PC-3 (cell line): Measurements from ENCODE around the gene RNASEH1. TPM values are rescaled to one million over a fixed set of nuclear protein-coding genes. Genes with fewer than 3 reads are reported as not detected.

Experiments
- ATAC-seq: fragments of 200-7000 bp; cut with Tn5 transposase; 2 replicates; pipeline ENCODE4 v1.9.1; 2020; ENCODE audit warnings: mild to moderate bottlenecking, moderate library complexity
- BruUV-seq: library from RNA; stranded (reverse); fragments of 400-500 nt; replicated peaks from 2 replicates; lab custom pipeline; 2021; lab: Mats Ljungman, UMichigan
- CTCF ChIA-PET: fragments of 300-600 bp; sonication (Branson Sonifier 250); formaldehyde crosslinking; loops from one replicate; lab custom pipeline; 2022; ENCODE audit warnings: antibody characterized with exemption; lab: Charles Lee
- POLR2A ChIA-PET: fragments of 300-600 bp; sonication (Branson Sonifier 250); formaldehyde crosslinking; loops from one replicate; lab custom pipeline; 2022; ENCODE audit warnings: antibody characterized with exemption; ENCODE audit not compliant: unreplicated experiment; lab: Charles Lee
- DNase-seq: peaks from one replicate; pipeline ENCODE4 v3.0.0-alpha.2; 2015
- H2AFZ ChIP-seq: fragments of 300-600 bp; sonication (generic); 2 replicates; pipeline ENCODE4 v1.6.0; 2016; ENCODE audit warnings: antibody characterized with exemption, low read length
- H3F3A ChIP-seq: fragments of 300-600 bp; sonication (generic); one replicate; pipeline ENCODE4 v1.6.0; 2017; ENCODE audit warnings: antibody characterized with exemption, low read length, control low read depth, mild to moderate bottlenecking; ENCODE audit not compliant: unreplicated experiment
- H3K27ac ChIP-seq: fragments of 300-600 bp; sonication (generic); 2 replicates; pipeline ENCODE4 v1.5.1; 2016; ENCODE audit warnings: mild to moderate bottlenecking, low read length
- H3K27me3 ChIP-seq: fragments of 300-600 bp; sonication (generic); 2 replicates; pipeline ENCODE4 v1.6.1; 2016; ENCODE audit warnings: low read length, mixed read lengths
- H3K36me3 ChIP-seq: fragments of 300-600 bp; sonication (generic); 2 replicates; pipeline ENCODE4 v1.6.1; 2016; ENCODE audit warnings: low read depth, mixed run types, low read length, mixed read lengths
- H3K4me1 ChIP-seq: fragments of 300-600 bp; sonication (generic); 2 replicates; pipeline ENCODE4 v1.5.1; 2016; ENCODE audit warnings: low read length; ENCODE audit not compliant: insufficient read depth
- H3K4me2 ChIP-seq: fragments of 300-600 bp; sonication (generic); 2 replicates; pipeline ENCODE4 v1.6.0; 2016; ENCODE audit warnings: low read length
- H3K4me3 ChIP-seq: fragments of 300-600 bp; sonication (generic); 2 replicates; pipeline ENCODE4 v1.5.1; 2016; ENCODE audit warnings: mild to moderate bottlenecking, low read length, mixed read lengths
- H3K79me2 ChIP-seq: fragments of 300-600 bp; sonication (generic); 2 replicates; pipeline ENCODE4 v1.6.1; 2017; ENCODE audit warnings: low read length, mixed read lengths
- H3K9ac ChIP-seq: fragments of 300-600 bp; sonication (generic); 2 replicates; pipeline ENCODE4 v1.6.0; 2016; ENCODE audit warnings: mild to moderate bottlenecking, low read length
- H3K9me2 ChIP-seq: fragments of 300-600 bp; sonication (generic); replicated peaks from 2 replicates; pipeline ENCODE4 v1.6.1; 2016; ENCODE audit warnings: mixed run types, low read length, mixed read lengths
- H3K9me3 ChIP-seq: fragments of 300-600 bp; sonication (generic); 2 replicates; pipeline ENCODE4 v1.6.1; 2016; ENCODE audit warnings: low read length, mixed read lengths
- H4K20me1 ChIP-seq: fragments of 300-600 bp; sonication (generic); 2 replicates; pipeline ENCODE4 v1.6.1; 2016; ENCODE audit warnings: low read length, mixed read lengths
- EZH2 ChIP-seq: fragments of 300-600 bp; sonication (generic); IDR thresholded peaks from one replicate; pipeline ENCODE4 v1.6.1; 2017; ENCODE audit warnings: antibody characterized with exemption, mild to moderate bottlenecking, low read length; ENCODE audit not compliant: unreplicated experiment
- EZH2phosphoT487 ChIP-seq: fragments of 300-600 bp; sonication (generic); IDR thresholded peaks from 2 replicates; pipeline ENCODE4 v1.6.1; 2018; ENCODE audit warnings: mild to moderate bottlenecking, antibody characterized with exemption, low read length, borderline replicate concordance
- intact Hi-C: fragments of 100-400 bp; cut with micrococcal nuclease; formaldehyde crosslinking; loops from 2 replicates; pipeline ENCODE4 v1.9.0; 2023
- total RNA-seq: library from RNA; depleted of rRNA; stranded (reverse); fragments of >200 nt; gene quantifications from 2 replicates; pipeline ENCODE4 v1.2.3, GENCODE V29; 2014
- TF ChIP-seq, protein P1 (sequence below): fragments of 300-600 bp; sonication (generic); conservative IDR thresholded peaks from 2 replicates; pipeline ENCODE4 v1.5.1; 2017; ENCODE audit warnings: antibody characterized with exemption, low read depth, mild to moderate bottlenecking, low read length

Gene RNASEH1
- total RNA-seq, 1 experiment from 2014 or later, result 51.1 TPM

DNA sequence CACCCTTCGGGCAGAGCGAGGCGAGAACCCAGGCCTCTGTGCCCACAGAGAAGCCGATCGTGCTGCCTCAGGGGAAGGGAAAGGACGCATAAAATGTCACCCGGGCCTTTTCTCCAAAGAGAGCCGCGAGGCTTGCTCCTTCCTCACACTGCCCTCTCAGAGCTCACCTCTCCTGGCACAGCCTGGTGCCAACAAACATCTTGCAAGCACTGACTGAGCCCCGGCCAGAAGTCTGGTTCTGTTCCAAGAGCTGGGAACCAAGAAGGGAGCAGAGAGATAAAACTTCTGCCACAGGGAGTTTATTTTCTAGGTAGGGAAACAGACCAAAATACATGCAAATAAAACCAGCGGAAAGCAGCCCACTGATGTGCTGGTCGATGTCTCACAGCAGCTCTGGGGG is 25.2 kb downstream of the RNASEH1 start:
- no peak for ATAC-seq
- BruUV-seq, result no TSS peak
- CTCF ChIA-PET, result no interaction called here

DNA sequence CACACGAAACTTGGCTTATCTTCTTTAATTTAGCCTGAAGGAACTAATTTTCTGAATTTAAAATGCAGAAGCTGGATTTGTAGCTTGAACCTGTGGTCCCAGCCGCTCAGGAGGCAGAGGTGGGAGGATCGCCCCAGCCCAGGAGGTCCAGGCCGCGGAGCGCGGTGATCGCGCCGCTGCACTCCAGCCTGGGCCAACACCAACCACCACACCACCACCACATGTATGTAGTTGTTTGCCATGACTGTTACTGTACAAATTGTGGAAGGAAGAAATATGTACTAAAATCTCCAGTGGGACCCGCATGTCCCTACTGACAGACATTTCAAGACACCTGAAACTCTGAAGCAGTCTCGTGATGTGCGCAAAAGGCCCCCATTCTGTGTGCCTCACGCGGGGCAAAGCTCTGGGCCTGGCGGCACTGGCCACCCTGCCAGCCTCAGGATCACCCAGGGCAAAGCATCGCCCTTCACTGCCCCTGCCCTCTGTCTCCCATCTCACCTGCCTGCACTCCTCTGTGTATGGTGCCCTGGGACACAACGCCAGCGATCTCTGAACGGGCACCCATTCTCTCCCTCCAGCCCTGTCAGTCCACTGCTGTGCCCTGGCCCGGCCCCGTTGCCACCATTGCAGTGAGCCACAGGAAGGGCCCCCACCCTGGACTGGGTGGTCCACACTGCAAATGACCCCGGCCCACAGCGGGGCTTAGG is 28.7 kb downstream of the RNASEH1 start:
- no peak overlapping the region for H3K4me2 ChIP-seq
- no peak overlapping the region for H3K4me3 ChIP-seq
- ChIA-PET POLR2A (no interaction called here), CTCF (no interaction called here)
- no peaks in the 10 kb centered on the region for H3K9me2 ChIP-seq
- TF ChIP-seq EZH2phosphoT487, result no peak
- TF ChIP-seq, protein P1, sequence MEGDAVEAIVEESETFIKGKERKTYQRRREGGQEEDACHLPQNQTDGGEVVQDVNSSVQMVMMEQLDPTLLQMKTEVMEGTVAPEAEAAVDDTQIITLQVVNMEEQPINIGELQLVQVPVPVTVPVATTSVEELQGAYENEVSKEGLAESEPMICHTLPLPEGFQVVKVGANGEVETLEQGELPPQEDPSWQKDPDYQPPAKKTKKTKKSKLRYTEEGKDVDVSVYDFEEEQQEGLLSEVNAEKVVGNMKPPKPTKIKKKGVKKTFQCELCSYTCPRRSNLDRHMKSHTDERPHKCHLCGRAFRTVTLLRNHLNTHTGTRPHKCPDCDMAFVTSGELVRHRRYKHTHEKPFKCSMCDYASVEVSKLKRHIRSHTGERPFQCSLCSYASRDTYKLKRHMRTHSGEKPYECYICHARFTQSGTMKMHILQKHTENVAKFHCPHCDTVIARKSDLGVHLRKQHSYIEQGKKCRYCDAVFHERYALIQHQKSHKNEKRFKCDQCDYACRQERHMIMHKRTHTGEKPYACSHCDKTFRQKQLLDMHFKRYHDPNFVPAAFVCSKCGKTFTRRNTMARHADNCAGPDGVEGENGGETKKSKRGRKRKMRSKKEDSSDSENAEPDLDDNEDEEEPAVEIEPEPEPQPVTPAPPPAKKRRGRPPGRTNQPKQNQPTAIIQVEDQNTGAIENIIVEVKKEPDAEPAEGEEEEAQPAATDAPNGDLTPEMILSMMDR, result no peak
- TF ChIP-seq EZH2, result no peak
- no peak overlapping the region for H3K27ac ChIP-seq
- H3K9ac ChIP-seq, result no peak overlapping the region
- H3K9me3 ChIP-seq, result no peaks in the 10 kb centered on the region
- no peaks in the 10 kb centered on the region for H3K27me3 ChIP-seq
- intact Hi-C loops, result no loop called here
- no peak for ATAC-seq
- H3K4me1 ChIP-seq, result no peaks in the 10 kb centered on the region
- no peaks in the 10 kb centered on the region for H4K20me1 ChIP-seq
- H3F3A ChIP-seq, result no peaks in the 10 kb centered on the region
- no peak overlapping the region for H2AFZ ChIP-seq
- no TSS peak for BruUV-seq
- H3K36me3 ChIP-seq, result no peaks in the 10 kb centered on the region
- DNase-seq, result no peak
- no peaks in the 10 kb centered on the region for H3K79me2 ChIP-seq

More for the DNA sequence above, 25.2 kb downstream of the RNASEH1 start:
- POLR2A ChIA-PET, result no interaction called here
- Histone ChIP-seq H3K27me3 (no peaks in the 10 kb centered on the region), H3K4me3 (no peak overlapping the region), H3K9ac (no peak overlapping the region), H3K4me2 (no peak overlapping the region), H4K20me1 (no peaks in the 10 kb centered on the region), H3K27ac (no peak overlapping the region), H3K4me1 (peaks cover 26% of the 10 kb centered on the region), H3F3A (no peaks in the 10 kb centered on the region), H3K9me2 (no peaks in the 10 kb centered on the region), H2AFZ (no peak overlapping the region), H3K79me2 (no peaks in the 10 kb centered on the region), H3K9me3 (no peaks in the 10 kb centered on the region), H3K36me3 (no peaks in the 10 kb centered on the region)
- no peak for TF ChIP-seq EZH2phosphoT487
- no peak for TF ChIP-seq EZH2
- TF ChIP-seq, protein P1, result no peak
- DNase-seq, result no peak
- intact Hi-C loops, result no loop called here
